ENCODE measurements around the gene DLG5. TPM values are rescaled to one million over a fixed set of nuclear protein-coding genes. Genes with fewer than 3 reads are reported as not detected.
A peak's percentile ranks its signal among the peaks of the same experiment; 100 is the strongest.

DLG5 gene, protein sequence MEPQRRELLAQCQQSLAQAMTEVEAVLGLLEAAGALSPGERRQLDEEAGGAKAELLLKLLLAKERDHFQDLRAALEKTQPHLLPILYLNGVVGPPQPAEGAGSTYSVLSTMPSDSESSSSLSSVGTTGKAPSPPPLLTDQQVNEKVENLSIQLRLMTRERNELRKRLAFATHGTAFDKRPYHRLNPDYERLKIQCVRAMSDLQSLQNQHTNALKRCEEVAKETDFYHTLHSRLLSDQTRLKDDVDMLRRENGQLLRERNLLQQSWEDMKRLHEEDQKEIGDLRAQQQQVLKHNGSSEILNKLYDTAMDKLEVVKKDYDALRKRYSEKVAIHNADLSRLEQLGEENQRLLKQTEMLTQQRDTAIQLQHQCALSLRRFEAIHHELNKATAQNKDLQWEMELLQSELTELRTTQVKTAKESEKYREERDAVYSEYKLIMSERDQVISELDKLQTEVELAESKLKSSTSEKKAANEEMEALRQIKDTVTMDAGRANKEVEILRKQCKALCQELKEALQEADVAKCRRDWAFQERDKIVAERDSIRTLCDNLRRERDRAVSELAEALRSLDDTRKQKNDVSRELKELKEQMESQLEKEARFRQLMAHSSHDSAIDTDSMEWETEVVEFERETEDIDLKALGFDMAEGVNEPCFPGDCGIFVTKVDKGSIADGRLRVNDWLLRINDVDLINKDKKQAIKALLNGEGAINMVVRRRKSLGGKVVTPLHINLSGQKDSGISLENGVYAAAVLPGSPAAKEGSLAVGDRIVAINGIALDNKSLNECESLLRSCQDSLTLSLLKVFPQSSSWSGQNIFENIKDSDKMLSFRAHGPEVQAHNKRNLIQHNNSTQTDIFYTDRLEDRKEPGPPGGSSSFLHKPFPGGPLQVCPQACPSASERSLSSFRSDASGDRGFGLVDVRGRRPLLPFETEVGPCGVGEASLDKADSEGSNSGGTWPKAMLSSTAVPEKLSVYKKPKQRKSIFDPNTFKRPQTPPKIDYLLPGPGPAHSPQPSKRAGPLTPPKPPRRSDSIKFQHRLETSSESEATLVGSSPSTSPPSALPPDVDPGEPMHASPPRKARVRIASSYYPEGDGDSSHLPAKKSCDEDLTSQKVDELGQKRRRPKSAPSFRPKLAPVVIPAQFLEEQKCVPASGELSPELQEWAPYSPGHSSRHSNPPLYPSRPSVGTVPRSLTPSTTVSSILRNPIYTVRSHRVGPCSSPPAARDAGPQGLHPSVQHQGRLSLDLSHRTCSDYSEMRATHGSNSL (N-terminal part only)
- 0.54 and 1.1 TPM in 2 replicates for total RNA-seq
- 0.33 TPM for total RNA-seq (2013)
- 0.26 and 0.51 TPM in 2 replicates for polyA plus RNA-seq
- polyA minus RNA-seq, result 0.26 and 1.2 TPM in 2 replicates

DNA sequence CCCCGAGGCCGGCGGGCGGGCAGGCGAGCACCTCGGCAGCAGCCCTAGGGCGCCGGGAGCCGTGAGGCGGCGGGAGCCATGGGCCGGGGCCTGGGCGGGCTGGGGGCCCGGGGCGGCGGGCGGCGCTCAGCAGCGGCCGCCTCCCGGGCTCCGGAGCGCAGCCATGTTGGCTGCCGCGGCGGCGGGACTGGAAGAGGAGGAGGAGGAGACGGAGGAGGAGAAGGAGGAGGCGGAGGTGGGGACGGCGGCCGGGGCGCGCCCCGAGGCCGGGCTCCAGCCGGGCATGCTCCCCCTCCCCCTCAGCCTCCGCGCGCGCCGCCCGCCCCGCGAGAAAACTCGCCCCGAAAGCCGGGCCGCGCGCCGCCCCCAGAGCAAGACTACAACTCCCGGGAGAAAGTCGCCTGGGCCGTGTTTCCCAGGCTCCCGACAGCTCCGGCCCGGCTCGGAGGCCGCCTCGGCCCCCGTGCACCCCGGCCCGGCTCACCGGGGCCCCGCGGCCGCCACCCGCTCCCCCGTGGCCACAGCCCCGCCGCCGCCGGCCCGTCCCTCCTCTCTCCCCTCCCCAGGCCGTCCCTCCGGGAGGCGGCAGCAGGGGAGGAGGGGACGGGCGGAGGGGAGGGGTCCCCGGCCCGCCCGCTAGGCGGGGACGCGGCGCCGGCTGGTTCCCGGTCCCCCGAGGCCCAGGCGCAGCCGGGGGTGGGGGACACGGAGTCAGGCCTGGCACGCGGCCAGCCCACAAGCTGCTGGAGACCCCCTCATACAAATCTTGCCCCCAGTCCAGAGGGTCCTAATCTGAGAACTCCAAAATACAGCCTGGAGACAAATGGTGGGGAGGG is at the start of gene DLG5:
DLG5 (minus strand) TSS at position 190 of the 836 bp plus-strand sequence. CDS start 235 bp downstream, outside the sequence.
- CTCF ChIA-PET, result no interaction called here
- Histone ChIP-seq H2AFZ (ENCODE audit: insufficient read depth, low read depth, low read length, poor library complexity, severe bottlenecking) (peak within 1 kb of the TSS; percentile 60), H3K27me3 (replicated peaks in 1 of 4; ENCODE audit: control extremely low read depth in 1 of 4, control insufficient read depth in 3 of 4, insufficient read depth in 4 of 4, low read length in 3 of 4) (peaks cover 0 to 28% (median 17%) of the 10 kb centered on the region in 4 experiments), H3K4me1 (ENCODE audit: control insufficient read depth in 2 of 2, insufficient read depth in 2 of 2, low read length in 2 of 2) (peaks cover 10 to 14% of the 10 kb centered on the region in 2 donors), H4K20me1 (ENCODE audit: control insufficient read depth, insufficient read depth, low read length, poor library complexity, severe bottlenecking) (no peaks in the 10 kb centered on the region), H3K79me2 (ENCODE audit: control insufficient read depth, insufficient read depth, low read length) (no peaks in the 10 kb centered on the region), H3K27ac (ENCODE audit: low read length in 2 of 2) (no peak within 1 kb of the TSS), H3K9ac (ENCODE audit: low read length) (peak within 1 kb of the TSS; percentile 15), H3K4me3 (ENCODE audit: control extremely low read depth in 1 of 5, extremely low read depth in 1 of 5, insufficient read depth in 1 of 5, low read depth in 2 of 5, low read length in 4 of 5) (peak within 1 kb of the TSS in 4 of 5 experiments; percentile 8 to 39 (median 26)), H3K36me3 (replicated peaks in 1 of 2; ENCODE audit: control extremely low read depth in 1 of 2, control insufficient read depth in 1 of 2, extremely low read depth in 1 of 2, insufficient read depth in 2 of 2, low read length in 1 of 2) (no peaks in the 10 kb centered on the region), H3K9me3 (ENCODE audit: control extremely low read depth in 1 of 3, control insufficient read depth in 2 of 3, insufficient read depth in 1 of 3, low read length in 2 of 3) (no peaks in the 10 kb centered on the region), H3K4me2 (replicated peaks; ENCODE audit: low read depth, low read length, poor library complexity, severe bottlenecking) (peak within 1 kb of the TSS; percentile 74)
- Mint-ChIP-seq H3K27ac (no peak within 1 kb of the TSS), H3K27me3 (peaks cover 47% of the 10 kb centered on the region), H3K4me1 (peaks cover 12% of the 10 kb centered on the region), H3K4me3 (peak within 1 kb of the TSS; percentile 81), H3K9me3 (ENCODE audit: insufficient read depth) (no peaks in the 10 kb centered on the region)
- WGBS (ENCODE audit: insufficient coverage), result under 1% methylated on average over 58 of the region's 95 CpGs
- POLR2A ChIA-PET, result no interaction called here
- intact Hi-C loops (cut with micrococcal nuclease), result no loop called here
- peak; percentile 14 for DNase-seq
- TF ChIP-seq EZH2 (IDR thresholded peaks at IDR 0.05; ENCODE audit: borderline replicate concordance, insufficient read depth, low read depth, low read length, poor library complexity, severe bottlenecking), result no peak
- TF ChIP-seq, protein P1, sequence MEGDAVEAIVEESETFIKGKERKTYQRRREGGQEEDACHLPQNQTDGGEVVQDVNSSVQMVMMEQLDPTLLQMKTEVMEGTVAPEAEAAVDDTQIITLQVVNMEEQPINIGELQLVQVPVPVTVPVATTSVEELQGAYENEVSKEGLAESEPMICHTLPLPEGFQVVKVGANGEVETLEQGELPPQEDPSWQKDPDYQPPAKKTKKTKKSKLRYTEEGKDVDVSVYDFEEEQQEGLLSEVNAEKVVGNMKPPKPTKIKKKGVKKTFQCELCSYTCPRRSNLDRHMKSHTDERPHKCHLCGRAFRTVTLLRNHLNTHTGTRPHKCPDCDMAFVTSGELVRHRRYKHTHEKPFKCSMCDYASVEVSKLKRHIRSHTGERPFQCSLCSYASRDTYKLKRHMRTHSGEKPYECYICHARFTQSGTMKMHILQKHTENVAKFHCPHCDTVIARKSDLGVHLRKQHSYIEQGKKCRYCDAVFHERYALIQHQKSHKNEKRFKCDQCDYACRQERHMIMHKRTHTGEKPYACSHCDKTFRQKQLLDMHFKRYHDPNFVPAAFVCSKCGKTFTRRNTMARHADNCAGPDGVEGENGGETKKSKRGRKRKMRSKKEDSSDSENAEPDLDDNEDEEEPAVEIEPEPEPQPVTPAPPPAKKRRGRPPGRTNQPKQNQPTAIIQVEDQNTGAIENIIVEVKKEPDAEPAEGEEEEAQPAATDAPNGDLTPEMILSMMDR (IDR thresholded peaks at IDR 0.05), result no peak
- peak; percentile 14 for ATAC-seq (ENCODE audit: low read depth)
